Natural killer cell (primary cell): Measurements from ENCODE around the gene PTPRN2. TPM values are rescaled to one million over a fixed set of nuclear protein-coding genes. Genes with fewer than 3 reads are reported as not detected.

ENCODE experiments used
- ATAC-seq, 3 donors: fragments of 150-1000 bp in 2 of 3; fragments of 200-7000 bp in 1 of 3; cut with Tn5 transposase; 1 replicate in 1 of 3; 2 replicates in 2 of 3; pipeline ENCODE4 v1.10.0; 2021; ENCODE audit warnings: mild to moderate bottlenecking in 2 of 3, moderate library complexity in 2 of 3
- DNase-seq, 2 donors: peaks; one replicate each; pipeline versions ENCODE4 v3.0.0 to v3.0.0-alpha.2; 2013 to 2021; ENCODE audit warnings: mixed read lengths in 1 of 2
- H3K27ac ChIP-seq: one replicate; pipeline ENCODE4 v1.5.1; 2013; ENCODE audit warnings: mild to moderate bottlenecking, low read length
- H3K27me3 ChIP-seq: one replicate; pipeline ENCODE4 v1.6.1; 2013; ENCODE audit warnings: low read length; ENCODE audit not compliant: control insufficient read depth, insufficient read depth
- H3K36me3 ChIP-seq: one replicate; pipeline ENCODE4 v1.6.1; 2013; ENCODE audit warnings: low read length; ENCODE audit not compliant: control insufficient read depth, insufficient read depth
- H3K4me1 ChIP-seq: one replicate; pipeline ENCODE4 v1.6.1; 2013; ENCODE audit warnings: low read length; ENCODE audit not compliant: control insufficient read depth, insufficient read depth
- H3K4me3 ChIP-seq: one replicate; pipeline ENCODE4 v1.5.1; 2013; ENCODE audit warnings: low read length
- H3K9me3 ChIP-seq: one replicate; pipeline ENCODE4 v1.6.1; 2013; ENCODE audit warnings: low read length; ENCODE audit not compliant: control insufficient read depth, insufficient read depth
- H3K27ac Mint-ChIP-seq, 2 donors: one replicate each; pipeline ENCODE4 v1.8.0; 2022; ENCODE audit warnings: mild to moderate bottlenecking in 2 of 2, mixed read lengths in 2 of 2, moderate library complexity in 1 of 2
- H3K27me3 Mint-ChIP-seq, 2 donors: one replicate each; pipeline ENCODE4 v1.8.0; 2022; ENCODE audit warnings: low read depth in 2 of 2, mixed read lengths in 2 of 2
- H3K36me3 Mint-ChIP-seq: one replicate; pipeline ENCODE4 v1.8.0; 2022; ENCODE audit warnings: mixed read lengths
- H3K4me1 Mint-ChIP-seq, 2 donors: one replicate each; pipeline ENCODE4 v1.8.0; 2022; ENCODE audit warnings: mixed read lengths in 2 of 2
- H3K4me3 Mint-ChIP-seq: one replicate; pipeline ENCODE4 v1.8.0; 2022; ENCODE audit warnings: mild to moderate bottlenecking, moderate library complexity, mixed read lengths
- H3K9me3 Mint-ChIP-seq, 2 donors: one replicate each; pipeline ENCODE4 v1.8.0; 2022; ENCODE audit warnings: mixed read lengths in 2 of 2
- WGBS: methylation state at CpG from one replicate; pipeline ENCODE4 v1.1.7; 2013; ENCODE audit warnings: missing lambda C conversion rate; ENCODE audit not compliant: insufficient coverage; 5-methylcytosine and 5-hydroxymethylcytosine counted together
- intact Hi-C: fragments of 100-400 bp; cut with micrococcal nuclease; formaldehyde crosslinking; loops from one replicate; pipeline ENCODE4 v1.14.2; 2022
- total RNA-seq, 4 donors: library from RNA; stranded (reverse); fragments of 120-200 nt in 1 of 4; gene quantifications; one replicate each; pipeline versions ENCODE4 v1.2.3 to v1.2.4, GENCODE V29; 2013 to 2022
- TF ChIP-seq, protein P1 (sequence below): fragments of 200-600 bp; IDR thresholded peaks from one replicate; pipeline ENCODE4 v1.8.0; 2022; ENCODE audit warnings: antibody characterized with exemption

Gene PTPRN2
- total RNA-seq, 3 donors from 2014 or later (not counting 1 experiment from before 2014, with no cell fraction given) = 1.3 to 2.5 (median 1.9) TPM

DNA sequence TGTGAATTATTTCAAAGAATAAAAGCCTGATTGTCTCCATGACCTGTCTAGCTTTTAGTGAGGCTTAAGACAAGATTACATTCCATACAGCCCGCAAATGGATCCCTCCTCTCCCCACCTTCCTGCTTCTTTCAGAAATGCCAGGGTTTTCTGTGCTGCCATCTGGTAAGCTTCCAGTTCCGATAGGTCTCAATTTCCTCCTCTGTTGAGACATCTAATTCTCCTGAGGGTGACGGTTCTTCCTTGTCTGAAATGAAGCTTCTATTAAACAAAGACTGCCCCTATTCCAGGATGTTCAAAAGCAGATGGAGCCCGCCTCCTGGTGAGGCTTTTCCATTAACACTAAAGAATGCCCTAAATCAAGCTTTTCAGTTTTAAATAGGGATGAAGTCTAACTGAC, 295.6 kb downstream of the PTPRN2 start:
- 79% methylated on average over 4 of the region's 4 CpGs for WGBS
- Histone ChIP-seq H3K36me3 (no peaks in the 10 kb centered on the region), H3K9me3 (peaks cover 11% of the 10 kb centered on the region), H3K27me3 (no peaks in the 10 kb centered on the region), H3K4me1 (no peaks in the 10 kb centered on the region), H3K4me3 (no peak overlapping the region), H3K27ac (no peak overlapping the region)
- Mint-ChIP-seq H3K27ac (no peak overlapping the region), H3K4me1 (no peaks in the 10 kb centered on the region), H3K36me3 (no peaks in the 10 kb centered on the region), H3K27me3 (peaks cover 0 to 5% of the 10 kb centered on the region in 2 donors), H3K9me3 (peaks cover 10 to 21% of the 10 kb centered on the region in 2 donors), H3K4me3 (no peak overlapping the region)
- DNase-seq (no peak), ATAC-seq (no peak)
- TF ChIP-seq, protein P1, sequence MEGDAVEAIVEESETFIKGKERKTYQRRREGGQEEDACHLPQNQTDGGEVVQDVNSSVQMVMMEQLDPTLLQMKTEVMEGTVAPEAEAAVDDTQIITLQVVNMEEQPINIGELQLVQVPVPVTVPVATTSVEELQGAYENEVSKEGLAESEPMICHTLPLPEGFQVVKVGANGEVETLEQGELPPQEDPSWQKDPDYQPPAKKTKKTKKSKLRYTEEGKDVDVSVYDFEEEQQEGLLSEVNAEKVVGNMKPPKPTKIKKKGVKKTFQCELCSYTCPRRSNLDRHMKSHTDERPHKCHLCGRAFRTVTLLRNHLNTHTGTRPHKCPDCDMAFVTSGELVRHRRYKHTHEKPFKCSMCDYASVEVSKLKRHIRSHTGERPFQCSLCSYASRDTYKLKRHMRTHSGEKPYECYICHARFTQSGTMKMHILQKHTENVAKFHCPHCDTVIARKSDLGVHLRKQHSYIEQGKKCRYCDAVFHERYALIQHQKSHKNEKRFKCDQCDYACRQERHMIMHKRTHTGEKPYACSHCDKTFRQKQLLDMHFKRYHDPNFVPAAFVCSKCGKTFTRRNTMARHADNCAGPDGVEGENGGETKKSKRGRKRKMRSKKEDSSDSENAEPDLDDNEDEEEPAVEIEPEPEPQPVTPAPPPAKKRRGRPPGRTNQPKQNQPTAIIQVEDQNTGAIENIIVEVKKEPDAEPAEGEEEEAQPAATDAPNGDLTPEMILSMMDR = no peak
- intact Hi-C loops = no loop called here

DNA sequence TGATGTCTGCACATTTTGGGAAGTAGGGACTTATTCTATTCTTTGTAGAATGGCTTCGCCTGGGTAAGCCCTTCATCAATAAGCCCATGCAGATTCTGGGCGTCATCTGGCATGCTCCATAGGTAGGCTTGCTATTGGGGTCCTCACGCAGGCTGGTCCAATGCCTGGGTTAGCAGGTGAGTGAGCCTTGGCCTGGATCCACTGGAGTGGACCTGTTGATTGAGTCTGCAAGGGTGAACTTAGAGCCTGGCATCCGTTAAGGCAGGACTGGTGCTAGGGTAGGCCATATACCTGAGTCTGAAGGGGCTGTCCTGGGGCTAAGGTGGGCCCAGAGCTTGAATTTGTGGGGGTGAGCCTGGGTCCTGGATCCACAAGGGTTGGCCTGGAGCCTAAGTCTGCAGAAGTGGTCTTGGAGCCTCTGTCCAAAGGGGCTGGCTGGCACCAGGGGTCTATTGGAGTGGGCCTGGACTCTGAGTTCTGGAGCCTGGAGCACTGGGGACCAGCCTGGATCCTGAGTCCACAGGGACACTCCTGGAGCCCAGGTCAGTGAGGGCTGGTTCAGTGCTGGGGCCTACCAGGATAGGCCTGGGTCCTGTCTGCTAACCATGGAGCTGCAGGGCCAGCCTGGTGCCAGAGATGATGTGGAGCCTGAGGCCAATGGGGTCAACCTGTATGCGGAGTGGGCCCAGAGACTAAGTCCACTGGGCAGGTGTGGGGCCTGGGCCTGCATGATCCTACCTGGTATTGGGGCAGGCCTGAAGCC, 297.7 kb downstream of the PTPRN2 start:
- H3K4me1 ChIP-seq = no peaks in the 10 kb centered on the region
- no peak overlapping the region for H3K27ac ChIP-seq
- no peak overlapping the region for H3K4me3 Mint-ChIP-seq
- H3K9me3 Mint-ChIP-seq = peaks cover 9 to 22% of the 10 kb centered on the region in 2 donors
- H3K36me3 ChIP-seq = no peaks in the 10 kb centered on the region
- 89% methylated on average over 5 of the region's 5 CpGs for WGBS
- no peak for DNase-seq
- no peaks in the 10 kb centered on the region for H3K27me3 ChIP-seq
- no peak overlapping the region for H3K4me3 ChIP-seq
- no peaks in the 10 kb centered on the region for H3K36me3 Mint-ChIP-seq
- H3K4me1 Mint-ChIP-seq = no peaks in the 10 kb centered on the region
- intact Hi-C loops = no loop called here
- peaks cover 11% of the 10 kb centered on the region for H3K9me3 ChIP-seq
- H3K27ac Mint-ChIP-seq = no peak overlapping the region
- TF ChIP-seq, protein P1 = no peak
- H3K27me3 Mint-ChIP-seq = peaks cover 0 to 2% of the 10 kb centered on the region in 2 donors
- ATAC-seq = no peak

DNA sequence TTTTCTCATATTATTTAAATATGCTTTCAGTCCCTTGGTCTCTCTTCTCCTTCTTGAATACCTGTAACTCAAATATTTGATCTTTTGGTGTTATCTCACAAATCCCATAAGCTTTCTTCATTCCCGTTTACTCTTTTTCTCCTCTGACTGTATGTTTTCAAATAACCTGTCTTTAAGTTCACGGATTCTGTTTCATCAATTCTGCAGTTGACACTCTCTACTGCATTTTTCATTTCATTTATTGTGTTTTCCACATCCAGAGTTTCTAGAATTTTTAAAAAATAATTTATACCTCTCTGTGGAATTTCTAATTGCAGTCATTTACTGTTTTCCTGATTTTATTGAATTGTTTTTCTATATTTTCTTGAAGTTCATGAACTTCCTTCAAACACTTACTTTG, 298.4 kb downstream of the PTPRN2 start:
- 89% methylated on average over 2 of the region's 2 CpGs for WGBS
- intact Hi-C loops = no loop called here
- peaks cover 9 to 22% of the 10 kb centered on the region in 2 donors for H3K9me3 Mint-ChIP-seq
- H3K36me3 Mint-ChIP-seq = no peaks in the 10 kb centered on the region
- no peak overlapping the region for H3K4me3 ChIP-seq
- peaks cover 11% of the 10 kb centered on the region for H3K9me3 ChIP-seq
- no peaks in the 10 kb centered on the region for H3K4me1 ChIP-seq
- no peaks in the 10 kb centered on the region for H3K4me1 Mint-ChIP-seq
- H3K27me3 Mint-ChIP-seq = peaks cover 0 to 2% of the 10 kb centered on the region in 2 donors
- H3K27ac Mint-ChIP-seq = no peak overlapping the region
- no peak overlapping the region for H3K27ac ChIP-seq
- ATAC-seq (no peak), DNase-seq (no peak)
- no peaks in the 10 kb centered on the region for H3K27me3 ChIP-seq
- no peaks in the 10 kb centered on the region for H3K36me3 ChIP-seq
- no peak overlapping the region for H3K4me3 Mint-ChIP-seq
- TF ChIP-seq, protein P1 = no peak

DNA sequence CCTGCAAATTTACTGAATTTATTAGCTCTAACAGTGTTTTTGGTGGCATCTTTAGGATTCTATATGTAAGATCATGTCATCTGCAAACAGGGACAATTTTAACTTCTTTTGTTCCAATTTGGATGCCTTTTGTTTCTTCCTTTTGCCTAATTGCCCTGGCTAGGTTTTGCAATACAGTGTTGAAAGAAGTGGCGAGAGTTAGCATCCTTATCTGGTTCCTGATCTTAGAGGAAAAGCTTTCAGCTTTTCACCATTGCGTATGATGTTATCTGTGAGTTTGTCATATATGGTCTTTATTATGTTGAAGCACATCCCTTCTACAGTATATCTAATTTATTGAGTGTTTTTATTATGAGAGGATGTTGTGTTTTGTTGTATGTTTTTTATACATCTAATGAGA, 301.4 kb downstream of the PTPRN2 start:
- no peak for DNase-seq
- ATAC-seq = no peak
- Mint-ChIP-seq H3K27me3 (no peaks in the 10 kb centered on the region), H3K9me3 (peaks cover 9 to 22% of the 10 kb centered on the region in 2 donors), H3K36me3 (no peaks in the 10 kb centered on the region), H3K27ac (no peak overlapping the region), H3K4me1 (no peaks in the 10 kb centered on the region), H3K4me3 (no peak overlapping the region)
- Histone ChIP-seq H3K4me1 (no peaks in the 10 kb centered on the region), H3K9me3 (peaks cover 11% of the 10 kb centered on the region), H3K27me3 (no peaks in the 10 kb centered on the region), H3K36me3 (no peaks in the 10 kb centered on the region), H3K27ac (no peak overlapping the region), H3K4me3 (no peak overlapping the region)
- WGBS = 60% methylated on average over 1 of the region's 2 CpGs
- intact Hi-C loops = no loop called here
- TF ChIP-seq, protein P1 = no peak
